T1000 (cell line): ENCODE data around the gene CHSY3.
"Not testable (repeated sequence)": the region's sequence is repeated elsewhere in the genome, so short reads cannot be mapped to it uniquely, and the experiment has no call there.

Experiments
- DNase-seq: peaks from one replicate; lab custom pipeline; 2025; ENCODE audit warnings: mixed read lengths; lab: John Stamatoyannopoulos, UW

CHSY3 gene

DNA sequence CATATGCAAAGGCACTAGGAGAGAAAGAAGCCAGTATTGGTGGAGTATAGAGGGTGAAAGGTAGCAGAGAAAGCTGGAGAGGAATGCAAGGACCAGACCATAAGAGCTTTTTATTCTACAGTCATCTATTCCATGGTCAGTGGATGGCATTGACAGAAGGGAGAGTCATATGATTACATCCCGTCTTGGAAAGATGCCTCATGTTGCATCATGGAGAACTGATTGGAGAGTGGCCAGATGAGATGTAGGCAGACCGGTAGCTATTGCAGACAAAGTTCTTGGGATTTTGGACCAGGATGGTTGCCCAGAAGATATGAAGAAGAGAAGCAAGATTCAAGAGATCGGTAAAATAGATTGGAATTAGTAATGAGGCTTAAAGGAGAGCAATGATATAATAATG lies 260.7 kb downstream of the CHSY3 start:
- no peak for DNase-seq

GRCh38 chr5:130166839-130167490 lies 262.7 kb downstream of the CHSY3 start:
- DNase-seq: no peak

DNA sequence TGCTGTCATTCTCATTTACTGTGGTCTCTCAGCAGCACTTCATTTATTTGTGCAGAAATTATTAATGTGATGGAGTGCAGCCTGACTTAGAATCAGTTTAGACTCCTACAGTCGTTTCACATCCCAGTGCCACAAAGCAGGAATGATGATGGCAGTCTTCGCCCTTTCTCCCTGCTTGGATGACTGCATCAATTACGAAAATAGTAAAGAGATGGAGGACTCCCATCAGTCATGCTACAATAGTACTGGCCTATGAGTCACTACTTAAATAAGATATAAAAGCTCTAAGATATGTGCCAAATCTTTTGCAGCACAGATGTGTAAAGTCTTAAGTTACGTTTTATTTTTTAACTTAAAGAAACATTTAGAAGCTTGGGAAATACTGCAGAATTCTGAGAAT lies 263.9 kb downstream of the CHSY3 start:
- DNase-seq: no peak

- DNase-seq: no peak
Measured at GRCh38 chr5:130171699-130172098, 267.4 kb downstream of the CHSY3 start.

DNA sequence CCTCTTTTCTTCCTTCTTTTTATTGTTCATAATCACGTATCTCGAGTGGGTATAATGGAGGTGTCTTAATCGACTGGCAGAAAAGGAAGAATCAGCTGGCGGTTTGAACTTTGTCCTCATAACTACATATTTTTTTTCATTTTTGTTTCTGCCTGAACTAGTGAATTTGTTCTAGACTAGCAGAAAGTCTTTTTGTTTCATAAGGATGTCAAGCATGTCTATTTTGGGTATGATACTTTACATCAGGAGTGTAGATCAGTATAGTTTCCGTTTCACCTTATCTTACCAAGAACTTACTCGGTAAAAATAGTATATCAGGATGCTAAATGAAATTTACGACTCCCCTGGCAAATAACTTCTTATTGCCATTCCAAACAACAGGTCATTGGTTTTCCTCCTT lies 278.9 kb downstream of the CHSY3 start:
- no peak for DNase-seq

- no peak for DNase-seq
Measured at GRCh38 chr5:130189961-130190360, 285.7 kb downstream of the CHSY3 start.

DNA sequence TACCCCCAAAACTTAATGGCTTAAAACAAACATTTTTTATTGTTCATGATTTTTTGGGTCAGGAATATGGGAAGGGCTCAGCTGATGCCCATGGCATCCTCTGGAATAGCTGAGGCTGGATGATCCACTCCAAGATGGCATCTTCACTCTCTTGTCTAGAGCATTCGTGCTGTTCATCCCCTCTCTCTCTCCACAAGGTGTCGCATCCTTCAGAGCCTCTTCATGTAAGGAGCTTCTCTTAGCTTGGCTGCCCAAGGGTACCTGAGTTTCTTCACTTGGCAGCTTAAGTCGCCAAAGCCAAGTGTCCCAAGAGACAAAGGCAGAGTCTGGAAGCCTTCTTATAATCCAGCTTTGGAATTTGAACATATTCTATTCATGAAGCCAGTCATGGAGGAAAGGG lies 294.7 kb downstream of the CHSY3 start:
- no peak for DNase-seq

DNA sequence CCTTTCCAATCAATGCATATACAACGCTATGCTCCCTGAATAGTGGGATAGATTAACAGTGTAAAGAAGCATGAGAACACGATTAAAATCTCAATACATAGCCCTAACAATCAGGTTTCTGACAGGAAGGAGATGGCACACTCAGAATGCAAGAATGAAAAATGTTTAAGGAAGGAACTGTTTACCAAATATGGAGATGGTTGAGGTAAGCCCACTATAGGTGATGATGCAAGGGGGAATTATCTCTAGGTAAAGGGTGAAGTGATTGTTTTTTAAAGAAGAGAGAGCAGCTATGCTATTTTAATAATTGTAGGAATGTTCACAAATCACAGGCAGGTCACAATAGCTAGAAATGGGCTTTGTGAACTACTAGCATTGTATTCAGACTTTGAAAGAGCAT lies 302.4 kb downstream of the CHSY3 start:
- no peak for DNase-seq

DNA sequence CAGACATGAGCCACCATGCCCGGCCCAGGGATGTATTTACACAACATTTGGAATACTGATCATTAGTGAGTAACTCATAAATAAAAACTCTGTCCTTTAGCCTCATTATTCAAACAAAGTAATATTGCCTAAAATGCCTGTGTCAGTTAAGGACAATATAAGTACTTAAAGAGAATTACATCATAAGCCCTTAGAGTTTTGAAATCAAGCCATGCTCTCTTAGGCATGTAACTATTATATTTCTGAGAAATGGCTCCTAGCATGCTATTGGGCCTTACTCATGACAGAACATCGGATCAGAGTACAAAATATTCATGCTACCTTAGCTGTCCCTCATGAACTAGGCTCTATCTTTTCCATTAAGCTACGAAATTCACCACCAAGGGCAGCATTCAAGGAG lies 309.3 kb downstream of the CHSY3 start:
- DNase-seq: no peak

- DNase-seq: no peak
Measured at GRCh38 chr5:130216286-130216685, 312.0 kb downstream of the CHSY3 start.

DNA sequence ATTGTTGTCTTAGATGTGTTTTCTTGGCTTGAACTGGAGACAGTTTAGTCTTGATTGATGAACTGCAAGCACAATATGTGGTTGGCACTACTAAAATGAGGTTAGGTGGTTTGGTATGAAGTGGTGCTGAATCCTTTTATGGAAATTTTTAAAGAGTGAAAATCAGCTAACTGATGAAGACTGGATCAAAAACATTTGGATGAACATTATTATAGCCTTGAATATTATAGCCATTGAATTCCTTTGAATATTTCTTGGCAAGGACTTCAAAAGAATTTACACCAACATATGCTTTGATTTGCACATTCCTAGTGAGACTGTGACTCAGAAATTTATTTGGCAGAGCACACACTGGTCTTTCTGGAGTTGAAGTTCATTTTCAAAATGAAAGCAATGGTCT lies 318.3 kb downstream of the CHSY3 start:
- DNase-seq: no peak

DNA sequence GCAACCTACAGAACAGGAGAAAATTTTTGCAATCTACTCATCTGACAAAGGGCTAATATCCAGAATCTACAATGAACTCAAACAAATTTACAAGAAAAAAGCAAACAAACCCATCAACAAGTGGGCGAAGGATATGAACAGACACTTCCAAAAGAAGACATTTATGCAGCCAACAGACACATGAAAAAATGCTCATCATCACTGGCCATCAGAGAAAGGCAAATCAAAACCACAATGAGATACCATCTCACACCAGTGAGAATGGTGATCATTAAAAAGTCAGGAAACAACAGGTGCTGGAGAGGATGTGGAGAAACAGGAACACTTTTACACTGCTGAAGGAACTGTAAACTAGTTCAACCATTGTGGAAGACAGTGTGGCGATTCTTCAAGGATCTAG lies 322.3 kb downstream of the CHSY3 start:
- not testable (repeated sequence) for DNase-seq

DNA sequence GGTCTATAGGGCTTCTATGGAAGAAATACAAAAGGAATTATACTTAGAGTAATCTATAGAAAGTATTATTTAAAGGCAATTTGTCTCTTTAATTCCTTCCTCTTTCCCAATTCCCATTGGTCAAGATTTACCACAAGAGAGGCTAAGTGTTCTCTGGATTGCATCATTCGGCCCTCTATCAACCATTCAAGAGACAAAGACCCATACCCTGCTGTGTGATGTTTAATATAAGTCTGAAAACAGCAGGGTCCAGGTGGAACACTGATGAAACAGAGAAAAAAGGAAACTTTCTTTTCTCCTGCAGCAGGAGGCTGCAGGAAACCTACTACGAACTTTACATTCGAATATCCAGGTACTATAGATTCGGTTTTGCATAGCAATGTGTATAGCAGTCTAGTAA lies 323.4 kb downstream of the CHSY3 start:
- no peak for DNase-seq

GRCh38 chr5:130231786-130232185 lies 327.5 kb downstream of the CHSY3 start:
- no peak for DNase-seq

DNA sequence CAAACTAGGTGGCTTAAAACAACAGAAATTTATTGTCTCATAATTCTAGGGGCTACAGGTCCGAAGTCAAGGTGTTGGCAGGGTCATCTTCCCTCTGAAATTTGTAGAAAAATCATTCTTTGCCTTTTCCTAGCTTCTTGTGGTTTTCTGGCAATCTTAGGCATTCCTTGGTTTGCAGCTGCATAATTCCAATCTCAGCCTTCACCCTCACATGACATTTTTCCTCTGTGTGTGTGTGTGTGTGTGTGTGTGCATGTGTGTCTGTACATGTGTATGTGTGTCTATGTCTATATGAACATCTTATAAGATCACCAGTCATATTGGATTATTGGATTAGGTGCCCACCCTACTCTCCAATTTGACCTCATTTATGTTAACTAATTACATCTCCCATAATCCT lies 330.6 kb downstream of the CHSY3 start:
- DNase-seq: no peak
